GM06990 (cell line): Measurements from ENCODE around the gene RABEP2.

ENCODE experiments used
- DNase-seq: peaks from one replicate; pipeline ENCODE4 v3.0.0-alpha.2; 2011; ENCODE audit not compliant: insufficient read length; ENCODE audit errors: extremely low read depth
- H3K27me3 ChIP-seq: replicated peaks from 2 replicates; pipeline ENCODE4 v1.6.0; 2011; ENCODE audit warnings: low read length; ENCODE audit not compliant: control insufficient read depth, insufficient read depth
- H3K36me3 ChIP-seq: 2 replicates; pipeline ENCODE4 v1.5.1; 2011; ENCODE audit warnings: low read length; ENCODE audit not compliant: control insufficient read depth, insufficient read depth
- H3K4me3 ChIP-seq: replicated peaks from 2 replicates; pipeline ENCODE4 v1.5.1; 2011; ENCODE audit warnings: low read depth, mild to moderate bottlenecking, control low read depth, low read length
- CTCF ChIP-seq: IDR thresholded peaks from 2 replicates; pipeline ENCODE4 v1.5.1; 2011; ENCODE audit warnings: low read length, control low read depth, mild to moderate bottlenecking, inconsistent platforms; ENCODE audit not compliant: insufficient read depth, poor library complexity, severe bottlenecking

RABEP2 gene

GRCh38 chr16:28866454-28866804 is 58.6 kb downstream of the RABEP2 start:
- H3K36me3 ChIP-seq, result peaks cover 23% of the 10 kb centered on the region
- DNase-seq, result no peak
- no peaks in the 10 kb centered on the region for H3K27me3 ChIP-seq
- no peak for TF ChIP-seq CTCF
- no peak overlapping the region for H3K4me3 ChIP-seq

GRCh38 chr16:28865722-28866453 is 59.1 kb downstream of the RABEP2 start:
- peaks cover 23% of the 10 kb centered on the region for H3K36me3 ChIP-seq
- TF ChIP-seq CTCF, result no peak
- DNase-seq, result no peak
- no peaks in the 10 kb centered on the region for H3K27me3 ChIP-seq
- no peak overlapping the region for H3K4me3 ChIP-seq

GRCh38 chr16:28865001-28865688 is 59.9 kb downstream of the RABEP2 start:
- DNase-seq, result no peak
- no peak overlapping the region; the same call in 1 of the 2 replicates for H3K4me3 ChIP-seq
- H3K27me3 ChIP-seq, result no peaks in the 10 kb centered on the region
- TF ChIP-seq CTCF, result no peak
- H3K36me3 ChIP-seq, result peaks cover 21% of the 10 kb centered on the region

GRCh38 chr16:28863929-28864793 is 60.9 kb downstream of the RABEP2 start:
- no peak for TF ChIP-seq CTCF
- DNase-seq, result no peak
- Histone ChIP-seq H3K4me3 (peak overlapping the region; percentile 92), H3K27me3 (no peaks in the 10 kb centered on the region), H3K36me3 (peaks cover 13% of the 10 kb centered on the region)

GRCh38 chr16:28859326-28859725 is 65.7 kb downstream of the RABEP2 start:
- no peak for TF ChIP-seq CTCF
- H3K4me3 ChIP-seq, result no peak overlapping the region
- no peaks in the 10 kb centered on the region for H3K27me3 ChIP-seq
- peaks cover 1% of the 10 kb centered on the region; the same call in 1 of the 2 replicates for H3K36me3 ChIP-seq
- DNase-seq, result no peak
